Left lung (tissue), 10 donors: ENCODE results near the gene PLSCR3. TPM values are rescaled to one million over a fixed set of nuclear protein-coding genes. Genes with fewer than 3 reads are reported as not detected.
A peak's percentile ranks its signal among the peaks of the same experiment; 100 is the strongest.

Experiments used
- ATAC-seq: fragments of 200-7000 bp; cut with Tn5 transposase; one replicate; pipeline ENCODE4 v1.9.1; 2020; ENCODE audit warnings: moderate library complexity
- DNase-seq, 4 donors: peaks; one replicate each; pipeline ENCODE4 v3.0.0-alpha.2; 2013 to 2020
- H3K27ac ChIP-seq, 2 donors: fragments of 200-600 bp; sonication (generic) in 1 of 2; one replicate each; pipeline versions ENCODE4 v1.5.0 to v1.8.0; 2020 to 2021
- H3K27me3 ChIP-seq, 2 donors: fragments of 200-600 bp; sonication (generic) in 1 of 2; one replicate each; pipeline versions ENCODE4 v1.5.0 to v1.8.0; 2020 to 2021
- H3K36me3 ChIP-seq, 2 donors: fragments of 200-600 bp; sonication (generic) in 1 of 2; one replicate each; pipeline versions ENCODE4 v1.5.0 to v1.8.0; 2020 to 2021
- H3K4me1 ChIP-seq, 2 donors: fragments of 200-600 bp; one replicate each; pipeline ENCODE4 v1.8.0; 2021
- H3K4me3 ChIP-seq, 2 donors: fragments of 200-600 bp; sonication (generic) in 1 of 2; one replicate each; pipeline versions ENCODE4 v1.5.0 to v1.8.0; 2020 to 2021; ENCODE audit warnings: mild to moderate bottlenecking in 1 of 2
- H3K9me3 ChIP-seq, 2 donors: fragments of 200-600 bp; sonication (generic) in 1 of 2; one replicate each; pipeline versions ENCODE4 v1.5.0 to v1.8.0; 2020 to 2021
- CTCF ChIP-seq, 2 donors: fragments of 200-600 bp; sonication (generic) in 1 of 2; IDR thresholded peaks; one replicate each; pipeline versions ENCODE4 v1.5.0 to v1.8.0; 2021; ENCODE audit warnings: antibody characterized with exemption in 2 of 2
- intact Hi-C, 2 donors: fragments of 100-400 bp; cut with DNase I; formaldehyde crosslinking; loops; one replicate each; pipeline versions ENCODE4 v1.11.2 to v1.14.2; 2022
- polyA plus RNA-seq, 6 donors: library from polyadenylated mRNA; unstranded; fragments of 120-200 nt; gene quantifications; one replicate each; pipeline ENCODE4 v1.2.1, GENCODE V29; 2013; ENCODE audit not compliant: insufficient read length in 6 of 6
- total RNA-seq, 2 donors: library from RNA; stranded (reverse); fragmentation: NEBNext Ultra II Directional; extraction: Animal tissue kit (Norgen Biotek cat#: 25700); gene quantifications; one replicate each; pipeline ENCODE4 v1.2.1, GENCODE V29; 2021
- donor health status: DM: no; HTN: yes; CAD: no.
- donor health status: DM: no; HTN: no; CAD: no.

PLSCR3 gene
- total and polyA plus RNA-seq, 8 donors: 42.0 to 62.5 (median 52.9) TPM

- intact Hi-C loops: no loop called here
- H3K9me3 ChIP-seq: no peaks in the 10 kb centered on the region
- DNase-seq: peak in 2 of 4 donors; percentile 67 to 89
- H3K4me3 ChIP-seq: peak within 1 kb of the TSS; percentile 42 to 48
- ATAC-seq: peak; percentile 92
- H3K4me1 ChIP-seq: peaks cover 7 to 36% of the 10 kb centered on the region in 2 donors
- no peak for TF ChIP-seq CTCF (IDR thresholded peaks at IDR 0.05)
- no peaks in the 10 kb centered on the region for H3K36me3 ChIP-seq
- peak within 1 kb of the TSS in 1 of 2 donors; percentile 66 for H3K27ac ChIP-seq
- peaks cover 3 to 55% of the 10 kb centered on the region in 2 donors for H3K27me3 ChIP-seq
Observed at GRCh38 chr17:7380855-7381683, 13.3 kb downstream of the PLSCR3 start, which contains the start of gene TNK1. Gene TNK1, plus strand, starts transcription at chr17:7381089. Its CDS starts 1,838 bp downstream, at chr17:7382927.

DNA sequence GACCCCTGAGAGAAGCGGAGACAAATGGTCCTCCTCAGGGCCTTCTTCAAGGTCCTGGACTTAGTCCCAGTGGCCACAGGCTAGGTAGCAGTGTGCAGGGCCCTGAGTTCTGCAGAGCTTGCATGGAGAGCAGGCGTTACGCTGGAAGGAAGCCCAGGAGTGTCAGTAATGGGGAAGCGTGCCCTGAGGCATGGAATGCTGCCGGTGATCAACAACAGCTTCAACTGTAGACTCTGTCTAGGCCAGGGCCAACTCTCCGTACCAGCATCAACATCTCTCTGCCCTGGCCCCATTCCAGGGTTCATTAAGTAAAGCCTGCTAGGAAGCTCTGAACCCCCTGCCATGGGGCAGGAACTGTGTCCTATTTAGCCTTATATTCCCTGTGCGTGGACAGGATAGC lies 14.0 kb downstream of the PLSCR3 start:
- Histone ChIP-seq H3K27ac (peak overlapping the region in 1 of 2 donors; percentile 66), H3K27me3 (peaks cover 3 to 55% of the 10 kb centered on the region in 2 donors), H3K9me3 (no peaks in the 10 kb centered on the region), H3K36me3 (no peaks in the 10 kb centered on the region), H3K4me3 (peak overlapping the region in 1 of 2 donors; percentile 48), H3K4me1 (peaks cover 7 to 36% of the 10 kb centered on the region in 2 donors)
- ATAC-seq (peak; percentile 69), DNase-seq (peak in 3 of 4 donors; percentile 51 to 77 (median 52))
- TF ChIP-seq CTCF (IDR thresholded peaks at IDR 0.05): no peak
- intact Hi-C loops: no loop called here

GRCh38 chr17:7379134-7379533 lies 15.2 kb downstream of the PLSCR3 start:
- TF ChIP-seq CTCF (IDR thresholded peaks at IDR 0.05): no peak
- DNase-seq (no peak), ATAC-seq (no peak)
- Histone ChIP-seq H3K4me3 (no peak overlapping the region), H3K27ac (no peak overlapping the region), H3K4me1 (peaks cover 7 to 29% of the 10 kb centered on the region in 2 donors), H3K27me3 (peaks cover 3 to 47% of the 10 kb centered on the region in 2 donors), H3K36me3 (no peaks in the 10 kb centered on the region), H3K9me3 (no peaks in the 10 kb centered on the region)
- intact Hi-C loops: no loop called here

GRCh38 chr17:7374353-7374752 lies 20.0 kb downstream of the PLSCR3 start:
- Histone ChIP-seq H3K9me3 (no peaks in the 10 kb centered on the region), H3K27me3 (no peaks in the 10 kb centered on the region), H3K36me3 (no peaks in the 10 kb centered on the region), H3K4me1 (no peaks in the 10 kb centered on the region), H3K4me3 (no peak overlapping the region), H3K27ac (no peak overlapping the region)
- DNase-seq (no peak), ATAC-seq (no peak)
- intact Hi-C loops: no loop called here
- no peak for TF ChIP-seq CTCF (IDR thresholded peaks at IDR 0.05)

DNA sequence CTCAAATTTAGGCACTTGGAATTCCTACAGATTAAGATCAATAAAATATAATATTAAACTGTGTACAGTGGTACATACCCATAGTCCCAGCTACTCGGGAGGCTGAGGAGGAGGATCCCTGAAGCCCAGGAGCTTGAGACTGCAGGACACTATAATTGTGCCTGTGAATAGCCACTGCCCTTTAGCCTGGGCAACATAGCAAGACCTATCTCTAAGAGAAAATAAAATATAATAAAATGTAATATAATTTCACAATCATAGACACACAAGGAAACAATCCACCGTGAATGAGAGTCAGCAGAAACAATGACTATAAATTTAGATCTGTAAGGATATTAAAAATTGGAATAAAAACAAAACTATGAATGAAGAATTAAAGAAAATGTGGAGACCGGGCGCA lies 23.5 kb downstream of the PLSCR3 start:
- H3K27ac ChIP-seq: no peak overlapping the region
- H3K36me3 ChIP-seq: no peaks in the 10 kb centered on the region
- no peak overlapping the region for H3K4me3 ChIP-seq
- no peaks in the 10 kb centered on the region for H3K27me3 ChIP-seq
- ATAC-seq (no peak), DNase-seq (no peak)
- H3K4me1 ChIP-seq: no peaks in the 10 kb centered on the region
- no peaks in the 10 kb centered on the region for H3K9me3 ChIP-seq
- intact Hi-C loops: no loop called here
- TF ChIP-seq CTCF (IDR thresholded peaks at IDR 0.05): no peak
